SK-N-SH (cell line): ENCODE data around the gene PTPRK. TPM values are rescaled to one million over a fixed set of nuclear protein-coding genes. Genes with fewer than 3 reads are reported as not detected.

Source experiments
- CTCF ChIA-PET: fragments of 300-600, 350-600 bp; formaldehyde crosslinking; extraction: SDS; loops from one replicate; lab custom pipeline; 2021; lab: Yijun Ruan, JAX
- POLR2A ChIA-PET: fragments of 350-600 bp; sonication (Branson Sonifier 250); formaldehyde crosslinking; extraction: SDS; loops from one replicate; lab custom pipeline; 2020; ENCODE audit warnings: antibody characterized with exemption, inconsistent platforms; lab: Yijun Ruan, JAX
- DNase-seq: peaks from one replicate; pipeline ENCODE4 v3.0.0; 2012
- H2AFZ ChIP-seq: fragments of 200-600 bp; sonication (generic); 2 replicates; pipeline ENCODE4 v1.8.1; 2016; ENCODE audit warnings: antibody characterized with exemption, mild to moderate bottlenecking, low read depth
- H3F3A ChIP-seq: fragments of 200-600 bp; sonication (generic); replicated peaks from 2 replicates; pipeline ENCODE3; 2016; ENCODE audit warnings: antibody characterized with exemption, mild to moderate bottlenecking; ENCODE audit not compliant: insufficient read depth
- H3K27ac ChIP-seq, 2 experiments: fragments of 200-500 bp in 1 of 2; fragments of 200-600 bp in 1 of 2; sonication (Bioruptor generic) in 1 of 2; sonication (generic), shearing (Covaris generic) in 1 of 2; 2 replicates each; pipeline versions ENCODE4 v1.5.1 to v1.6.1; 2014 to 2016; ENCODE audit warnings: low read depth in 2 of 2, inconsistent platforms in 1 of 2, low read length in 1 of 2, mild to moderate bottlenecking in 1 of 2, mixed read lengths in 1 of 2
- H3K27me3 ChIP-seq: fragments of 200-600 bp; sonication (generic), shearing (Covaris generic); 2 replicates; pipeline ENCODE4 v1.6.1; 2016; ENCODE audit warnings: mixed run types; ENCODE audit not compliant: insufficient read depth
- H3K36me3 ChIP-seq, 2 experiments: fragments of 200-500 bp in 1 of 2; fragments of 200-600 bp in 1 of 2; sonication (Bioruptor generic) in 1 of 2; sonication (generic) in 1 of 2; replicated peaks in 1 of 2; 2 replicates each; pipeline versions ENCODE3 to v1.5.1; 2014 to 2016; ENCODE audit warnings: low read length in 1 of 2, mild to moderate bottlenecking in 1 of 2; ENCODE audit not compliant: insufficient read depth in 2 of 2, control insufficient read depth in 1 of 2
- H3K4me1 ChIP-seq, 2 experiments: fragments of 200-500 bp in 1 of 2; fragments of 200-600 bp in 1 of 2; sonication (Bioruptor generic) in 1 of 2; sonication (generic), shearing (Covaris generic) in 1 of 2; 2 replicates each; pipeline versions ENCODE4 v1.5.1 to v1.6.1; 2014 to 2016; ENCODE audit warnings: low read depth in 1 of 2, low read length in 1 of 2, mixed run types in 1 of 2; ENCODE audit not compliant: insufficient read depth in 2 of 2, control insufficient read depth in 1 of 2
- H3K4me2 ChIP-seq: fragments of 200-600 bp; sonication (generic), shearing (Covaris generic); 2 replicates; pipeline ENCODE4 v1.6.1; 2017; ENCODE audit warnings: mixed run types
- H3K4me3 ChIP-seq, 2 experiments: fragments of 200-500 bp in 1 of 2; fragments of 200-600 bp in 1 of 2; sonication (Bioruptor generic) in 1 of 2; sonication (generic), shearing (Covaris generic) in 1 of 2; 2 replicates each; pipeline versions ENCODE4 v1.5.1 to v1.8.1; 2014 to 2016; ENCODE audit warnings: low read depth in 2 of 2, inconsistent platforms in 1 of 2, low read length in 1 of 2, mild to moderate bottlenecking in 1 of 2, mixed read lengths in 1 of 2, moderate library complexity in 1 of 2
- H3K79me2 ChIP-seq: fragments of 200-600 bp; sonication (generic); 2 replicates; pipeline ENCODE4 v1.8.1; 2017; ENCODE audit warnings: mild to moderate bottlenecking; ENCODE audit not compliant: insufficient read depth
- H3K9ac ChIP-seq: fragments of 200-600 bp; sonication (generic); 2 replicates; pipeline ENCODE4 v1.6.1; 2017; ENCODE audit warnings: mixed run types
- H3K9me2 ChIP-seq: fragments of 200-600 bp; sonication (generic); 2 replicates; pipeline ENCODE4 v1.6.1; 2017; ENCODE audit warnings: mixed run types
- H3K9me3 ChIP-seq: fragments of 200-600 bp; sonication (generic); 2 replicates; pipeline ENCODE4 v1.6.1; 2017; ENCODE audit warnings: mixed run types, mild to moderate bottlenecking, moderate library complexity
- H4K20me1 ChIP-seq: fragments of 200-600 bp; sonication (generic); 2 replicates; pipeline ENCODE4 v1.6.1; 2017; ENCODE audit warnings: mild to moderate bottlenecking, mixed run types; ENCODE audit not compliant: insufficient read depth
- ELF1 ChIP-seq: IDR thresholded peaks from 2 replicates; pipeline ENCODE4 v1.4.0; 2012
- EZH2phosphoT487 ChIP-seq: fragments of 200-600 bp; sonication (generic); IDR thresholded peaks from 2 replicates; pipeline ENCODE4 v1.6.1; 2017; ENCODE audit warnings: low read depth, mixed run types, mild to moderate bottlenecking, antibody characterized with exemption, moderate library complexity, borderline replicate concordance
- JUND ChIP-seq: IDR thresholded peaks from 2 replicates; pipeline ENCODE4 v1.4.0; 2012
- MXI1 ChIP-seq: IDR thresholded peaks from 2 replicates; pipeline ENCODE4 v1.6.1; 2012; ENCODE audit warnings: mild to moderate bottlenecking, low read depth, low read length, improper control_type of control experiment
- RFX5 ChIP-seq: IDR thresholded peaks from 2 replicates; pipeline ENCODE4 v1.6.1; 2012; ENCODE audit warnings: mild to moderate bottlenecking, improper control_type of control experiment, low read length
- RXRA ChIP-seq: IDR thresholded peaks from 2 replicates; pipeline ENCODE4 v1.4.0; 2012; ENCODE audit warnings: low read depth, mild to moderate bottlenecking, borderline replicate concordance
- TAF1 ChIP-seq: IDR thresholded peaks from 2 replicates; pipeline ENCODE4 v1.6.1; 2012; ENCODE audit warnings: low read depth, mild to moderate bottlenecking, low read length, moderate library complexity, borderline replicate concordance
- TCF12 ChIP-seq: IDR thresholded peaks from 2 replicates; pipeline ENCODE4 v1.4.0; 2012
- YY1 ChIP-seq: IDR thresholded peaks from 2 replicates; pipeline ENCODE4 v1.4.0; 2012; ENCODE audit warnings: low read depth, mild to moderate bottlenecking
- WGBS: methylation state at CpG from one replicate; pipeline ENCODE4 v1.1.6; 2017; ENCODE audit warnings: low lambda C conversion rate; 5-methylcytosine and 5-hydroxymethylcytosine counted together
- polyA plus RNA-seq, 3 experiments: library from polyadenylated mRNA; depleted of rRNA; stranded (reverse); fragments of >200 nt; gene quantifications; 2 replicates each; pipeline ENCODE4 v1.2.3, GENCODE V29; 2012
- TF ChIP-seq, protein P1 (sequence below): fragments of 200-600 bp; sonication (generic); IDR thresholded peaks from 2 replicates; pipeline ENCODE4 v1.6.1; 2017; ENCODE audit warnings: antibody characterized with exemption, mild to moderate bottlenecking, moderate library complexity
- TF ChIP-seq, protein P2 (sequence below): IDR thresholded peaks from 2 replicates; pipeline ENCODE4 v1.4.0; 2012; ENCODE audit warnings: low read depth, borderline replicate concordance
- TF ChIP-seq, protein P3 (sequence below): IDR thresholded peaks from 2 replicates; pipeline ENCODE4 v1.6.1; 2012; ENCODE audit warnings: mild to moderate bottlenecking, low read depth, low read length, moderate library complexity
- TF ChIP-seq, protein P4 (sequence below): fragments of 150-350 bp; IDR thresholded peaks from 2 replicates; pipeline ENCODE4 v1.6.1; 2016; ENCODE audit warnings: mild to moderate bottlenecking, low read depth, low read length

The PTPRK gene
- polyA plus RNA-seq, 1 of the 3 experiments (the other 2 are of a cell fraction): 9.5 TPM

DNA sequence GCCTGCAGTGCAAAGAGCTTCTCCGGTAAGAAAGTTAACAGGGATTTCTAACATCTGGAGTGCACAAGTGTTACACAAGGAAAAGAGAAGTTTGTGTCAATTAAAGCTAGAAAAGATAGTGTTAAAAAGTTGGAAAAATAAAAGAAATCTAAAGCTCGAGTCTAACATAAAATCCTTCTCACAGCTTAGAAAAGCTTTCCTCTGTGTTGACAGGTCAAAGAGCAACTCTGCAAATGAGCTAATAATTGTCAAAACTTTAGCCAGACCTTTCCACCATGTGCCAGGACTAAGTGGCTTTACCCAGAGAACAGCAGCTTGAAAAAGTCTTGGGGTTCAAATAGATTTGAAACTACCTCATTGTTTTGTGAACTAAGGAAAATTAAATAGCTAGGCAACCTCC lies 14.8 kb downstream of the PTPRK start (continued):
- no peak for TF ChIP-seq TAF1
- TF ChIP-seq RXRA: no peak
- no peak for TF ChIP-seq EZH2phosphoT487
- TF ChIP-seq, protein P1, sequence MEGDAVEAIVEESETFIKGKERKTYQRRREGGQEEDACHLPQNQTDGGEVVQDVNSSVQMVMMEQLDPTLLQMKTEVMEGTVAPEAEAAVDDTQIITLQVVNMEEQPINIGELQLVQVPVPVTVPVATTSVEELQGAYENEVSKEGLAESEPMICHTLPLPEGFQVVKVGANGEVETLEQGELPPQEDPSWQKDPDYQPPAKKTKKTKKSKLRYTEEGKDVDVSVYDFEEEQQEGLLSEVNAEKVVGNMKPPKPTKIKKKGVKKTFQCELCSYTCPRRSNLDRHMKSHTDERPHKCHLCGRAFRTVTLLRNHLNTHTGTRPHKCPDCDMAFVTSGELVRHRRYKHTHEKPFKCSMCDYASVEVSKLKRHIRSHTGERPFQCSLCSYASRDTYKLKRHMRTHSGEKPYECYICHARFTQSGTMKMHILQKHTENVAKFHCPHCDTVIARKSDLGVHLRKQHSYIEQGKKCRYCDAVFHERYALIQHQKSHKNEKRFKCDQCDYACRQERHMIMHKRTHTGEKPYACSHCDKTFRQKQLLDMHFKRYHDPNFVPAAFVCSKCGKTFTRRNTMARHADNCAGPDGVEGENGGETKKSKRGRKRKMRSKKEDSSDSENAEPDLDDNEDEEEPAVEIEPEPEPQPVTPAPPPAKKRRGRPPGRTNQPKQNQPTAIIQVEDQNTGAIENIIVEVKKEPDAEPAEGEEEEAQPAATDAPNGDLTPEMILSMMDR: no peak

DNA sequence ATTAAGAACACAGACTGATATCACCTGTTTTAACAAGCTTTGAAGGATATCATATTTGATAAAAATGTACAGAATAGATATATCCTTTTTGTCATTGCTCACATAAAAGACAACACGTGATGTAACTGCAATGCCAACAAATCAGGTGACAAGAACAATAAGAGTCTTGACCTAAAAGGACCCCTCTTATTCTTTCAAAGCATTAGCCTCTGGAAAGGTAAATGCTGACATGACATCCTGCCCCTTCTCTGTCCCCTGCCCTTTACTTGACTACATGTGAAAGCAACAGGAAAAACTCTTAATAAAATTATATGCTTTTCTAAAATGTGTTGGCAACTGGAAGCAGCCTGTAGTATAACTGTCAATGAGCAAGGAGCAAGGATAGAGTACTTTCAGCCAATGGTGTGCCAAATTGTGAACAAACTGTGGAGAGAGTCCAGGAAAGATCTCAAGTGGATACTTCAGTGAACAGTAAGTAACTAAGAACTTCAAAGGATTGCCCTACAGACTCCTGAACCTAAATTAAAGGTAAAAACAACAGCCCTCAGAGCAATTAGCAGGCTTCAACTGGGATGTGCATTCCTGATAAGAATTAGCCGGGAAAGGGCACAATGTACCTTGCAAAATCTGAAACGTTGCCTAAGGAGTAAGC lies 16.3 kb downstream of the PTPRK start:
- CTCF ChIA-PET: no interaction called here

More for the DNA sequence above, 16.3 kb downstream of the PTPRK start:
- no peak overlapping the region for H3K4me2 ChIP-seq
- H3K4me3 ChIP-seq: no peak overlapping the region
- no peak overlapping the region for H2AFZ ChIP-seq
- 76% methylated on average over 3 of the region's 3 CpGs for WGBS
- H4K20me1 ChIP-seq: peaks cover 14% of the 10 kb centered on the region; the same call in 1 of the 2 replicates
- no peaks in the 10 kb centered on the region for H3K9me2 ChIP-seq
- no peak overlapping the region for H3K9ac ChIP-seq
- TF ChIP-seq MXI1: no peak
- TF ChIP-seq, protein P2, sequence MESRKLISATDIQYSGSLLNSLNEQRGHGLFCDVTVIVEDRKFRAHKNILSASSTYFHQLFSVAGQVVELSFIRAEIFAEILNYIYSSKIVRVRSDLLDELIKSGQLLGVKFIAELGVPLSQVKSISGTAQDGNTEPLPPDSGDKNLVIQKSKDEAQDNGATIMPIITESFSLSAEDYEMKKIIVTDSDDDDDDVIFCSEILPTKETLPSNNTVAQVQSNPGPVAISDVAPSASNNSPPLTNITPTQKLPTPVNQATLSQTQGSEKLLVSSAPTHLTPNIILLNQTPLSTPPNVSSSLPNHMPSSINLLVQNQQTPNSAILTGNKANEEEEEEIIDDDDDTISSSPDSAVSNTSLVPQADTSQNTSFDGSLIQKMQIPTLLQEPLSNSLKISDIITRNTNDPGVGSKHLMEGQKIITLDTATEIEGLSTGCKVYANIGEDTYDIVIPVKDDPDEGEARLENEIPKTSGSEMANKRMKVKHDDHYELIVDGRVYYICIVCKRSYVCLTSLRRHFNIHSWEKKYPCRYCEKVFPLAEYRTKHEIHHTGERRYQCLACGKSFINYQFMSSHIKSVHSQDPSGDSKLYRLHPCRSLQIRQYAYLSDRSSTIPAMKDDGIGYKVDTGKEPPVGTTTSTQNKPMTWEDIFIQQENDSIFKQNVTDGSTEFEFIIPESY: no peak
- TF ChIP-seq, protein P3, sequence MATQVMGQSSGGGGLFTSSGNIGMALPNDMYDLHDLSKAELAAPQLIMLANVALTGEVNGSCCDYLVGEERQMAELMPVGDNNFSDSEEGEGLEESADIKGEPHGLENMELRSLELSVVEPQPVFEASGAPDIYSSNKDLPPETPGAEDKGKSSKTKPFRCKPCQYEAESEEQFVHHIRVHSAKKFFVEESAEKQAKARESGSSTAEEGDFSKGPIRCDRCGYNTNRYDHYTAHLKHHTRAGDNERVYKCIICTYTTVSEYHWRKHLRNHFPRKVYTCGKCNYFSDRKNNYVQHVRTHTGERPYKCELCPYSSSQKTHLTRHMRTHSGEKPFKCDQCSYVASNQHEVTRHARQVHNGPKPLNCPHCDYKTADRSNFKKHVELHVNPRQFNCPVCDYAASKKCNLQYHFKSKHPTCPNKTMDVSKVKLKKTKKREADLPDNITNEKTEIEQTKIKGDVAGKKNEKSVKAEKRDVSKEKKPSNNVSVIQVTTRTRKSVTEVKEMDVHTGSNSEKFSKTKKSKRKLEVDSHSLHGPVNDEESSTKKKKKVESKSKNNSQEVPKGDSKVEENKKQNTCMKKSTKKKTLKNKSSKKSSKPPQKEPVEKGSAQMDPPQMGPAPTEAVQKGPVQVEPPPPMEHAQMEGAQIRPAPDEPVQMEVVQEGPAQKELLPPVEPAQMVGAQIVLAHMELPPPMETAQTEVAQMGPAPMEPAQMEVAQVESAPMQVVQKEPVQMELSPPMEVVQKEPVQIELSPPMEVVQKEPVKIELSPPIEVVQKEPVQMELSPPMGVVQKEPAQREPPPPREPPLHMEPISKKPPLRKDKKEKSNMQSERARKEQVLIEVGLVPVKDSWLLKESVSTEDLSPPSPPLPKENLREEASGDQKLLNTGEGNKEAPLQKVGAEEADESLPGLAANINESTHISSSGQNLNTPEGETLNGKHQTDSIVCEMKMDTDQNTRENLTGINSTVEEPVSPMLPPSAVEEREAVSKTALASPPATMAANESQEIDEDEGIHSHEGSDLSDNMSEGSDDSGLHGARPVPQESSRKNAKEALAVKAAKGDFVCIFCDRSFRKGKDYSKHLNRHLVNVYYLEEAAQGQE: no peak
- no peak for TF ChIP-seq RFX5
- no peak for TF ChIP-seq JUND
- no peak for TF ChIP-seq YY1
- TF ChIP-seq, protein P4, sequence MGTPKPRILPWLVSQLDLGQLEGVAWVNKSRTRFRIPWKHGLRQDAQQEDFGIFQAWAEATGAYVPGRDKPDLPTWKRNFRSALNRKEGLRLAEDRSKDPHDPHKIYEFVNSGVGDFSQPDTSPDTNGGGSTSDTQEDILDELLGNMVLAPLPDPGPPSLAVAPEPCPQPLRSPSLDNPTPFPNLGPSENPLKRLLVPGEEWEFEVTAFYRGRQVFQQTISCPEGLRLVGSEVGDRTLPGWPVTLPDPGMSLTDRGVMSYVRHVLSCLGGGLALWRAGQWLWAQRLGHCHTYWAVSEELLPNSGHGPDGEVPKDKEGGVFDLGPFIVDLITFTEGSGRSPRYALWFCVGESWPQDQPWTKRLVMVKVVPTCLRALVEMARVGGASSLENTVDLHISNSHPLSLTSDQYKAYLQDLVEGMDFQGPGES: no peak
- no peak for TF ChIP-seq TCF12
- no peak for TF ChIP-seq ELF1
- peaks cover 0 to 35% of the 10 kb centered on the region in 2 experiments; a peak in 1 of 4 replicates for H3K4me1 ChIP-seq
- peaks cover 0 to 6% of the 10 kb centered on the region in 2 experiments for H3K36me3 ChIP-seq
- DNase-seq: no peak
- peaks cover 74% of the 10 kb centered on the region for H3K79me2 ChIP-seq
- H3F3A ChIP-seq: peaks cover 18% of the 10 kb centered on the region
- H3K27ac ChIP-seq: no peak overlapping the region
- no peaks in the 10 kb centered on the region for H3K27me3 ChIP-seq
- H3K9me3 ChIP-seq: no peaks in the 10 kb centered on the region
- POLR2A ChIA-PET: no interaction called here
